HepG2 (cell line): Measurements from ENCODE around the gene PLEKHN1. TPM values are rescaled to one million over a fixed set of nuclear protein-coding genes. Genes with fewer than 3 reads are reported as not detected.

Experiments used
- CEBPB ChIP-seq: IDR thresholded peaks from 2 replicates; pipeline ENCODE4 v1.6.1; 2011; ENCODE audit warnings: low read depth, low read length, improper control_type of control experiment, borderline replicate concordance
- CEBPG ChIP-seq: IDR thresholded peaks from 2 replicates; pipeline ENCODE4 v1.6.1; 2016
- CREB1 ChIP-seq, 2 experiments: fragments of 450-650 bp in 1 of 2; IDR thresholded peaks; 2 replicates each; pipeline ENCODE4 v1.6.1; 2016 to 2017; ENCODE audit warnings: control low read depth in 1 of 2, mild to moderate bottlenecking in 1 of 2, missing compliant biosample characterization in 1 of 2, missing genetic modification characterization in 1 of 2
- MED8 ChIP-seq: sonication (generic); formaldehyde crosslinking; IDR thresholded peaks from 2 replicates; pipeline ENCODE4 v1.8.1; 2023; ENCODE audit warnings: mild to moderate bottlenecking, missing genetic modification reagents; ENCODE audit not compliant: insufficient replicate concordance
- MEF2D ChIP-seq: sonication (generic); formaldehyde crosslinking; IDR thresholded peaks from 2 replicates; pipeline ENCODE4 v1.5.1; 2020; ENCODE audit warnings: mild to moderate bottlenecking, missing genetic modification reagents
- POLR2AphosphoS2 ChIP-seq: IDR thresholded peaks from 2 replicates; pipeline ENCODE4 v1.6.1; 2011; ENCODE audit warnings: low read depth, low read length, improper control_type of control experiment
- PTBP1 ChIP-seq: fragments of 200-400 bp; formaldehyde crosslinking; IDR thresholded peaks from 2 replicates; pipeline ENCODE4 v1.6.1; 2018; ENCODE audit warnings: low read length, low read depth; ENCODE audit not compliant: poor library complexity, severe bottlenecking
- SAFB2 ChIP-seq: sonication (generic); formaldehyde crosslinking; IDR thresholded peaks from 2 replicates; pipeline ENCODE4 v1.5.1; 2020; ENCODE audit warnings: missing genetic modification reagents, low read depth, mild to moderate bottlenecking, borderline replicate concordance
- SIN3A ChIP-seq: IDR thresholded peaks from 2 replicates; pipeline ENCODE4 v1.6.1; 2011; ENCODE audit warnings: low read depth, mild to moderate bottlenecking, control low read depth, low read length, borderline replicate concordance
- TMF1 ChIP-seq: sonication (generic); formaldehyde crosslinking; IDR thresholded peaks from 2 replicates; pipeline ENCODE4 v1.8.1; 2022; ENCODE audit warnings: low read depth, missing genetic modification reagents
- ZFP36L2 ChIP-seq: sonication (generic); formaldehyde crosslinking; IDR thresholded peaks from 2 replicates; pipeline ENCODE4 v1.4.0; 2020; ENCODE audit warnings: missing genetic modification reagents
- ZFP41 ChIP-seq: sonication (generic); formaldehyde crosslinking; IDR thresholded peaks from 2 replicates; pipeline ENCODE4 v1.4.0; 2020; ENCODE audit warnings: mild to moderate bottlenecking, missing genetic modification reagents, borderline replicate concordance
- ZNF543 ChIP-seq: sonication (generic); formaldehyde crosslinking; IDR thresholded peaks from 2 replicates; pipeline ENCODE4 v1.4.0; 2020; ENCODE audit warnings: mild to moderate bottlenecking, missing genetic modification reagents
- ZNF616 ChIP-seq: sonication (generic); formaldehyde crosslinking; IDR thresholded peaks from 2 replicates; pipeline ENCODE4 v1.5.0; 2020; ENCODE audit warnings: low read depth, mild to moderate bottlenecking, missing genetic modification reagents
- ZNF841 ChIP-seq: sonication (generic); formaldehyde crosslinking; IDR thresholded peaks from 2 replicates; pipeline ENCODE4 v1.8.1; 2023; ENCODE audit warnings: missing genetic modification reagents, borderline replicate concordance
- polyA plus RNA-seq, 8 experiments: library from polyadenylated mRNA; depleted of rRNA in 3 of 8; stranded (reverse) in 7 of 8; unstranded in 1 of 8; fragments of >200 nt; fragmentation: Illumina TruSeq in 4 of 8; extraction: Trizol in 4 of 8; gene quantifications; 2 replicates each; pipeline versions ENCODE4 v1.2.1 to v1.2.3, GENCODE V29; 2011 to 2016; ENCODE audit warnings: low read depth in 4 of 8, missing spikeins in 1 of 8, mixed read lengths in 1 of 8; ENCODE audit not compliant: insufficient read depth in 1 of 8
- total RNA-seq, 5 experiments: library from RNA; depleted of rRNA; stranded (reverse); fragments of >200 nt; fragmentation: Illumina TruSeq; extraction: Trizol; gene quantifications; 2 replicates each; pipeline ENCODE4 v1.2.3, GENCODE V29; 2016; ENCODE audit warnings: low read depth in 1 of 5
- TF ChIP-seq, protein P1 (sequence below): sonication (generic); formaldehyde crosslinking; IDR thresholded peaks from 2 replicates; pipeline ENCODE4 v1.5.1; 2020; ENCODE audit warnings: mild to moderate bottlenecking, missing genetic modification reagents, moderate library complexity
- TF ChIP-seq, protein P2 (sequence below): sonication (generic); formaldehyde crosslinking; conservative IDR thresholded peaks from 2 replicates; pipeline ENCODE4 v1.8.1; 2023; ENCODE audit warnings: missing genetic modification reagents
- TF ChIP-seq, protein P3 (sequence below): IDR thresholded peaks from 2 replicates; pipeline ENCODE4 v1.6.1; 2012; ENCODE audit warnings: inconsistent platforms
- TF ChIP-seq, protein P4 (sequence below): sonication (generic); formaldehyde crosslinking; IDR thresholded peaks from 2 replicates; pipeline ENCODE4 v1.4.0; 2020; ENCODE audit warnings: mild to moderate bottlenecking, missing genetic modification reagents
- TF ChIP-seq, protein P5 (sequence below): sonication (generic); formaldehyde crosslinking; IDR thresholded peaks from 2 replicates; pipeline ENCODE4 v1.5.0; 2020; ENCODE audit warnings: missing genetic modification reagents
- TF ChIP-seq, protein P6 (sequence below): sonication (generic); formaldehyde crosslinking; IDR thresholded peaks from 2 replicates; pipeline ENCODE4 v1.4.0; 2020; ENCODE audit warnings: missing genetic modification reagents

Gene PLEKHN1
- total and polyA plus RNA-seq, 2 of the 13 experiments (the other 11 are each of a cell fraction or from before 2014, with no cell fraction given): 0.42 to 0.58 TPM

DNA sequence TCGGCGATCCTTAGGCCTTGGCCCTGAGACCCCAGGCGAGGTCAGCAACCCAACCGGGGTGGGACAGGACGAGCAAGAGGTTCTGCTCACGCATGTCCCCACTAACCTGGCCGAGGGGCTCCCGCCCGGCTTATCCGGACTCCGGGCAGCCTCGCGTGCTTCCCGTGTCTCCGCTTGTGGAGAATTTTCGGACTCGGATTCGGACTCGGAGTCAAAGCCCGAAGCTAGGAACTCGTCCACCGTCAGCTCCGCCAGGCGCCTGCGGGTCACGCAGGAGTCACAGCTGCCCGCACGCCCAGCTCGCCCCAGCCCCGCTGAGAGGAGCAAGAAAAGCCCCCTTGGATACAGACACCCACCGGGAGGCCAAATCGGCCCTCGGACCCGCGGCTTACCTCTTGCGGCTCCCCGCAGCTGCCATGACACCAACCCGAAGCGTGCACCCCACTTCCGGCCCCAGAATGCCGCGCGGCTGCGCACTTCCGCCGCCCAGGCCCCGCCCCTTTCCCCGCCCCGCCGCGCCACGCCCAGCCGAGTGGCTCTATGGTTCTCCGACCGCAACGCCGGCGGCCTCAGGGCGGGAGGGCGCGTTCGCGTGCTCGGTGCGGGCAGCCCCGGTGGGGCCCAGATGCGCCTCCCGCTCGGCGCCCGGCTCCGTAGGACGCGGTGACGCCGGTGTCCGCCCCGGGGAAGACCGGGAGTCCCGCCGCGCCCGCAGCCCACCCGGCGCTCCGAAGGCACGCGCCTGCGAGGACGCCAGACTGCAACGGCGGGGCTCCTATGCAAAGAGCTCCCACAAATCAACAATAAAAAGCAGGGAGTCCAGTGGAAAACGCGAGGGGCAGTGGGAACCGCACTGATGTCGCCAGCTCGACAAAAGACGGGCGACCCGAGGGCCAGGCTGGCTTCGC, 7.2 kb upstream of the PLEKHN1 start, which contains the start of gene NOC2L (continued):
- TF ChIP-seq, protein P1, sequence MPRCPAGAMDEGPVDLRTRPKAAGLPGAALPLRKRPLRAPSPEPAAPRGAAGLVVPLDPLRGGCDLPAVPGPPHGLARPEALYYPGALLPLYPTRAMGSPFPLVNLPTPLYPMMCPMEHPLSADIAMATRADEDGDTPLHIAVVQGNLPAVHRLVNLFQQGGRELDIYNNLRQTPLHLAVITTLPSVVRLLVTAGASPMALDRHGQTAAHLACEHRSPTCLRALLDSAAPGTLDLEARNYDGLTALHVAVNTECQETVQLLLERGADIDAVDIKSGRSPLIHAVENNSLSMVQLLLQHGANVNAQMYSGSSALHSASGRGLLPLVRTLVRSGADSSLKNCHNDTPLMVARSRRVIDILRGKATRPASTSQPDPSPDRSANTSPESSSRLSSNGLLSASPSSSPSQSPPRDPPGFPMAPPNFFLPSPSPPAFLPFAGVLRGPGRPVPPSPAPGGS (CRISPR knock-in tag): no peak; the same call in 1 of the 2 replicates
- TF ChIP-seq ZNF841 (CRISPR knock-in tag): no peak
- TF ChIP-seq, protein P2, sequence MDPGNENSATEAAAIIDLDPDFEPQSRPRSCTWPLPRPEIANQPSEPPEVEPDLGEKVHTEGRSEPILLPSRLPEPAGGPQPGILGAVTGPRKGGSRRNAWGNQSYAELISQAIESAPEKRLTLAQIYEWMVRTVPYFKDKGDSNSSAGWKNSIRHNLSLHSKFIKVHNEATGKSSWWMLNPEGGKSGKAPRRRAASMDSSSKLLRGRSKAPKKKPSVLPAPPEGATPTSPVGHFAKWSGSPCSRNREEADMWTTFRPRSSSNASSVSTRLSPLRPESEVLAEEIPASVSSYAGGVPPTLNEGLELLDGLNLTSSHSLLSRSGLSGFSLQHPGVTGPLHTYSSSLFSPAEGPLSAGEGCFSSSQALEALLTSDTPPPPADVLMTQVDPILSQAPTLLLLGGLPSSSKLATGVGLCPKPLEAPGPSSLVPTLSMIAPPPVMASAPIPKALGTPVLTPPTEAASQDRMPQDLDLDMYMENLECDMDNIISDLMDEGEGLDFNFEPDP (CRISPR knock-in tag): no peak
- TF ChIP-seq POLR2AphosphoS2: no peak
- no peak for TF ChIP-seq SAFB2 (CRISPR knock-in tag)
- TF ChIP-seq, protein P3, sequence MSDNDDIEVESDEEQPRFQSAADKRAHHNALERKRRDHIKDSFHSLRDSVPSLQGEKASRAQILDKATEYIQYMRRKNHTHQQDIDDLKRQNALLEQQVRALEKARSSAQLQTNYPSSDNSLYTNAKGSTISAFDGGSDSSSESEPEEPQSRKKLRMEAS: peak; percentile 79
- TF ChIP-seq, protein P4, sequence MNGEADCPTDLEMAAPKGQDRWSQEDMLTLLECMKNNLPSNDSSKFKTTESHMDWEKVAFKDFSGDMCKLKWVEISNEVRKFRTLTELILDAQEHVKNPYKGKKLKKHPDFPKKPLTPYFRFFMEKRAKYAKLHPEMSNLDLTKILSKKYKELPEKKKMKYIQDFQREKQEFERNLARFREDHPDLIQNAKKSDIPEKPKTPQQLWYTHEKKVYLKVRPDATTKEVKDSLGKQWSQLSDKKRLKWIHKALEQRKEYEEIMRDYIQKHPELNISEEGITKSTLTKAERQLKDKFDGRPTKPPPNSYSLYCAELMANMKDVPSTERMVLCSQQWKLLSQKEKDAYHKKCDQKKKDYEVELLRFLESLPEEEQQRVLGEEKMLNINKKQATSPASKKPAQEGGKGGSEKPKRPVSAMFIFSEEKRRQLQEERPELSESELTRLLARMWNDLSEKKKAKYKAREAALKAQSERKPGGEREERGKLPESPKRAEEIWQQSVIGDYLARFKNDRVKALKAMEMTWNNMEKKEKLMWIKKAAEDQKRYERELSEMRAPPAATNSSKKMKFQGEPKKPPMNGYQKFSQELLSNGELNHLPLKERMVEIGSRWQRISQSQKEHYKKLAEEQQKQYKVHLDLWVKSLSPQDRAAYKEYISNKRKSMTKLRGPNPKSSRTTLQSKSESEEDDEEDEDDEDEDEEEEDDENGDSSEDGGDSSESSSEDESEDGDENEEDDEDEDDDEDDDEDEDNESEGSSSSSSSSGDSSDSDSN (CRISPR knock-in tag): peak; percentile 72; the same call in 1 of the 2 replicates
- TF ChIP-seq, protein P5, sequence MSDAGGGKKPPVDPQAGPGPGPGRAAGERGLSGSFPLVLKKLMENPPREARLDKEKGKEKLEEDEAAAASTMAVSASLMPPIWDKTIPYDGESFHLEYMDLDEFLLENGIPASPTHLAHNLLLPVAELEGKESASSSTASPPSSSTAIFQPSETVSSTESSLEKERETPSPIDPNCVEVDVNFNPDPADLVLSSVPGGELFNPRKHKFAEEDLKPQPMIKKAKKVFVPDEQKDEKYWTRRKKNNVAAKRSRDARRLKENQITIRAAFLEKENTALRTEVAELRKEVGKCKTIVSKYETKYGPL (CRISPR knock-in tag): 0 out of 2 replicates have a peak, but pooled peaks have one; percentile 25
- TF ChIP-seq TMF1: no peak
- no peak; the same call in 1 of the 2 replicates for TF ChIP-seq ZNF543
- no peak for TF ChIP-seq CEBPB
- no peak for TF ChIP-seq ZFP36L2 (CRISPR knock-in tag)
- no peak for TF ChIP-seq MED8 (CRISPR knock-in tag)
- TF ChIP-seq PTBP1: no peak
- peak; percentile 66; the same call in 1 of the 2 replicates for TF ChIP-seq SIN3A
- TF ChIP-seq ZFP41 (CRISPR knock-in tag): no peak
- TF ChIP-seq CREB1 (IDR thresholded peaks at IDR 0.05): no peak
- TF ChIP-seq CREB1 (CRISPR knock-in tag; IDR thresholded peaks at IDR 0.05): no peak
- TF ChIP-seq ZNF616: no peak
- TF ChIP-seq, protein P6, sequence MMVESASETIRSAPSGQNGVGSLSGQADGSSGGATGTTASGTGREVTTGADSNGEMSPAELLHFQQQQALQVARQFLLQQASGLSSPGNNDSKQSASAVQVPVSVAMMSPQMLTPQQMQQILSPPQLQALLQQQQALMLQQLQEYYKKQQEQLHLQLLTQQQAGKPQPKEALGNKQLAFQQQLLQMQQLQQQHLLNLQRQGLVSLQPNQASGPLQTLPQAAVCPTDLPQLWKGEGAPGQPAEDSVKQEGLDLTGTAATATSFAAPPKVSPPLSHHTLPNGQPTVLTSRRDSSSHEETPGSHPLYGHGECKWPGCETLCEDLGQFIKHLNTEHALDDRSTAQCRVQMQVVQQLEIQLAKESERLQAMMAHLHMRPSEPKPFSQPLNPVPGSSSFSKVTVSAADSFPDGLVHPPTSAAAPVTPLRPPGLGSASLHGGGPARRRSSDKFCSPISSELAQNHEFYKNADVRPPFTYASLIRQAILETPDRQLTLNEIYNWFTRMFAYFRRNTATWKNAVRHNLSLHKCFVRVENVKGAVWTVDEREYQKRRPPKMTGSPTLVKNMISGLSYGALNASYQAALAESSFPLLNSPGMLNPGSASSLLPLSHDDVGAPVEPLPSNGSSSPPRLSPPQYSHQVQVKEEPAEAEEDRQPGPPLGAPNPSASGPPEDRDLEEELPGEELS: no peak
- TF ChIP-seq MEF2D (CRISPR knock-in tag): no peak
- no peak for TF ChIP-seq CEBPG (CRISPR knock-in tag)
